Measurements from ENCODE around the gene CROCC2.

Gene CROCC2

GRCh38 chr2:240994171-240994896, 88.2 kb downstream of the CROCC2 start:
- Histone ChIP-seq H3K9me3 (ENCODE audit: insufficient read depth, low read length, severe bottlenecking) (no peaks in the 10 kb centered on the region), H3K27me3 (ENCODE audit: insufficient read depth, low read length, poor library complexity) (no peaks in the 10 kb centered on the region), H3K36me3 (ENCODE audit: insufficient read depth, low read length) (no peaks in the 10 kb centered on the region), H3K9ac (ENCODE audit: low read depth, low read length) (no peak overlapping the region), H3K4me1 (ENCODE audit: insufficient read depth, low read length) (no peaks in the 10 kb centered on the region), H4K20me1 (ENCODE audit: insufficient read depth, low read length) (peaks cover 3% of the 10 kb centered on the region; the same call in 1 of the 2 replicates), H3K27ac (ENCODE audit: low read length) (no peak overlapping the region), H3K4me2 (ENCODE audit: insufficient read depth, low read length) (no peak overlapping the region), H3K4me3 (ENCODE audit: low read depth in 1 of 2, low read length in 2 of 2) (no peak overlapping the region), H2AFZ (ENCODE audit: low read depth, low read length) (no peak overlapping the region), H3K79me2 (ENCODE audit: insufficient read depth, low read length) (no peaks in the 10 kb centered on the region)
- DNase-seq (no peak), ATAC-seq (ENCODE audit: insufficient read depth, low read depth) (no peak)
- TF ChIP-seq EZH2 (IDR thresholded peaks at IDR 0.05; ENCODE audit: borderline replicate concordance, low read depth, low read length, severe bottlenecking) (no peak), CTCF (IDR thresholded peaks at IDR 0.05; ENCODE audit: borderline replicate concordance, extremely low read depth, low read length, poor library complexity, severe bottlenecking) (no peak)

- Histone ChIP-seq H3K4me2 (ENCODE audit: insufficient read depth, low read length) (no peak overlapping the region), H3K27me3 (ENCODE audit: insufficient read depth, low read length, poor library complexity) (no peaks in the 10 kb centered on the region), H3K9ac (ENCODE audit: low read depth, low read length) (no peak overlapping the region), H3K36me3 (ENCODE audit: insufficient read depth, low read length) (no peaks in the 10 kb centered on the region), H3K4me3 (ENCODE audit: low read depth in 1 of 2, low read length in 2 of 2) (no peak overlapping the region), H3K4me1 (ENCODE audit: insufficient read depth, low read length) (no peaks in the 10 kb centered on the region), H3K27ac (ENCODE audit: low read length) (no peak overlapping the region), H3K79me2 (ENCODE audit: insufficient read depth, low read length) (no peaks in the 10 kb centered on the region), H4K20me1 (ENCODE audit: insufficient read depth, low read length) (peaks cover 3% of the 10 kb centered on the region; the same call in 1 of the 2 replicates), H2AFZ (ENCODE audit: low read depth, low read length) (no peak overlapping the region), H3K9me3 (ENCODE audit: insufficient read depth, low read length, severe bottlenecking) (no peaks in the 10 kb centered on the region)
- DNase-seq (no peak), ATAC-seq (ENCODE audit: insufficient read depth, low read depth) (no peak)
- TF ChIP-seq CTCF (IDR thresholded peaks at IDR 0.05; ENCODE audit: borderline replicate concordance, extremely low read depth, low read length, poor library complexity, severe bottlenecking) (no peak), EZH2 (IDR thresholded peaks at IDR 0.05; ENCODE audit: borderline replicate concordance, low read depth, low read length, severe bottlenecking) (no peak)
Observed at GRCh38 chr2:240995041-240996021, 89.2 kb downstream of the CROCC2 start.

GRCh38 chr2:240996161-240996833, 90.2 kb downstream of the CROCC2 start:
- no peaks in the 10 kb centered on the region for H3K36me3 ChIP-seq (ENCODE audit: insufficient read depth, low read length)
- H3K9me3 ChIP-seq (ENCODE audit: insufficient read depth, low read length, severe bottlenecking), result no peaks in the 10 kb centered on the region
- DNase-seq (no peak), ATAC-seq (ENCODE audit: insufficient read depth, low read depth) (no peak)
- no peak overlapping the region for H3K4me2 ChIP-seq (ENCODE audit: insufficient read depth, low read length)
- no peak for TF ChIP-seq CTCF (IDR thresholded peaks at IDR 0.05; ENCODE audit: borderline replicate concordance, extremely low read depth, low read length, poor library complexity, severe bottlenecking)
- TF ChIP-seq EZH2 (IDR thresholded peaks at IDR 0.05; ENCODE audit: borderline replicate concordance, low read depth, low read length, severe bottlenecking), result no peak
- H2AFZ ChIP-seq (ENCODE audit: low read depth, low read length), result no peak overlapping the region
- H3K4me1 ChIP-seq (ENCODE audit: insufficient read depth, low read length), result no peaks in the 10 kb centered on the region
- no peaks in the 10 kb centered on the region for H3K79me2 ChIP-seq (ENCODE audit: insufficient read depth, low read length)
- no peak overlapping the region for H3K4me3 ChIP-seq (ENCODE audit: low read depth in 1 of 2, low read length in 2 of 2)
- no peaks in the 10 kb centered on the region for H3K27me3 ChIP-seq (ENCODE audit: insufficient read depth, low read length, poor library complexity)
- H3K9ac ChIP-seq (ENCODE audit: low read depth, low read length), result no peak overlapping the region
- H3K27ac ChIP-seq (ENCODE audit: low read length), result no peak overlapping the region
- peaks cover 3% of the 10 kb centered on the region; the same call in 1 of the 2 replicates for H4K20me1 ChIP-seq (ENCODE audit: insufficient read depth, low read length)

All from DND-41 (cell line).